ENCODE data around the gene NCAPG2. TPM values are rescaled to one million over a fixed set of nuclear protein-coding genes. Genes with fewer than 3 reads are reported as not detected.

NCAPG2 gene, protein sequence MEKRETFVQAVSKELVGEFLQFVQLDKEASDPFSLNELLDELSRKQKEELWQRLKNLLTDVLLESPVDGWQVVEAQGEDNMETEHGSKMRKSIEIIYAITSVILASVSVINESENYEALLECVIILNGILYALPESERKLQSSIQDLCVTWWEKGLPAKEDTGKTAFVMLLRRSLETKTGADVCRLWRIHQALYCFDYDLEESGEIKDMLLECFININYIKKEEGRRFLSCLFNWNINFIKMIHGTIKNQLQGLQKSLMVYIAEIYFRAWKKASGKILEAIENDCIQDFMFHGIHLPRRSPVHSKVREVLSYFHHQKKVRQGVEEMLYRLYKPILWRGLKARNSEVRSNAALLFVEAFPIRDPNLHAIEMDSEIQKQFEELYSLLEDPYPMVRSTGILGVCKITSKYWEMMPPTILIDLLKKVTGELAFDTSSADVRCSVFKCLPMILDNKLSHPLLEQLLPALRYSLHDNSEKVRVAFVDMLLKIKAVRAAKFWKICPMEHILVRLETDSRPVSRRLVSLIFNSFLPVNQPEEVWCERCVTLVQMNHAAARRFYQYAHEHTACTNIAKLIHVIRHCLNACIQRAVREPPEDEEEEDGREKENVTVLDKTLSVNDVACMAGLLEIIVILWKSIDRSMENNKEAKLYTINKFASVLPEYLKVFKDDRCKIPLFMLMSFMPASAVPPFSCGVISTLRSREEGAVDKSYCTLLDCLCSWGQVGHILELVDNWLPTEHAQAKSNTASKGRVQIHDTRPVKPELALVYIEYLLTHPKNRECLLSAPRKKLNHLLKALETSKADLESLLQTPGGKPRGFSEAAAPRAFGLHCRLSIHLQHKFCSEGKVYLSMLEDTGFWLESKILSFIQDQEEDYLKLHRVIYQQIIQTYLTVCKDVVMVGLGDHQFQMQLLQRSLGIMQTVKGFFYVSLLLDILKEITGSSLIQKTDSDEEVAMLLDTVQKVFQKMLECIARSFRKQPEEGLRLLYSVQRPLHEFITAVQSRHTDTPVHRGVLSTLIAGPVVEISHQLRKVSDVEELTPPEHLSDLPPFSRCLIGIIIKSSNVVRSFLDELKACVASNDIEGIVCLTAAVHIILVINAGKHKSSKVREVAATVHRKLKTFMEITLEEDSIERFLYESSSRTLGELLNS
- polyA plus RNA-seq (2011; rRNA removed) (12.3 and 14.8 TPM in 2 replicates), polyA minus RNA-seq (2011; rRNA and poly(A)+ RNA removed) (21.5 and 26.5 TPM in 2 replicates)

- H3K27me3 ChIP-seq (ENCODE audit: control insufficient read depth, insufficient read depth, low read length) = no peaks in the 10 kb centered on the region
- H3K4me3 ChIP-seq (ENCODE audit: low read depth, low read length) = peak within 1 kb of the TSS; percentile 93
- ChIA-PET POLR2A (interaction anchor here (0.7 to 2.1 kb wide), 8 partner anchors 9 to 256 kb away, joined by 4 to 17 read pairs (median 6); partner anchors contain the start of genes DYNC2I1 and ESYT2), CTCF (interaction anchor here (0.6 to 2.4 kb wide), 3 partner anchors 156 to 344 kb away, joined by 3 to 7 read pairs (median 4); no protein-coding TSS in a partner anchor)
- TF ChIP-seq, protein P1, sequence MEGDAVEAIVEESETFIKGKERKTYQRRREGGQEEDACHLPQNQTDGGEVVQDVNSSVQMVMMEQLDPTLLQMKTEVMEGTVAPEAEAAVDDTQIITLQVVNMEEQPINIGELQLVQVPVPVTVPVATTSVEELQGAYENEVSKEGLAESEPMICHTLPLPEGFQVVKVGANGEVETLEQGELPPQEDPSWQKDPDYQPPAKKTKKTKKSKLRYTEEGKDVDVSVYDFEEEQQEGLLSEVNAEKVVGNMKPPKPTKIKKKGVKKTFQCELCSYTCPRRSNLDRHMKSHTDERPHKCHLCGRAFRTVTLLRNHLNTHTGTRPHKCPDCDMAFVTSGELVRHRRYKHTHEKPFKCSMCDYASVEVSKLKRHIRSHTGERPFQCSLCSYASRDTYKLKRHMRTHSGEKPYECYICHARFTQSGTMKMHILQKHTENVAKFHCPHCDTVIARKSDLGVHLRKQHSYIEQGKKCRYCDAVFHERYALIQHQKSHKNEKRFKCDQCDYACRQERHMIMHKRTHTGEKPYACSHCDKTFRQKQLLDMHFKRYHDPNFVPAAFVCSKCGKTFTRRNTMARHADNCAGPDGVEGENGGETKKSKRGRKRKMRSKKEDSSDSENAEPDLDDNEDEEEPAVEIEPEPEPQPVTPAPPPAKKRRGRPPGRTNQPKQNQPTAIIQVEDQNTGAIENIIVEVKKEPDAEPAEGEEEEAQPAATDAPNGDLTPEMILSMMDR (IDR thresholded peaks at IDR 0.05; ENCODE audit: low read depth, low read length) = peak; percentile 6; the same call in 1 of the 2 replicates
- peak within 1 kb of the TSS; percentile 31 for H3K27ac ChIP-seq (ENCODE audit: low read depth, low read length)
- H3K9me3 ChIP-seq (ENCODE audit: control insufficient read depth, insufficient read depth, low read length) = peaks cover 10% of the 10 kb centered on the region
- peak; percentile 95 for DNase-seq (ENCODE audit: low read depth, low spot score)
Measured at GRCh38 chr7:158704524-158705233, at the start of gene NCAPG2. Gene NCAPG2 (minus strand): TSS chr7:158704804. CDS start chr7:158701899, 2,905 bp downstream.

DNA sequence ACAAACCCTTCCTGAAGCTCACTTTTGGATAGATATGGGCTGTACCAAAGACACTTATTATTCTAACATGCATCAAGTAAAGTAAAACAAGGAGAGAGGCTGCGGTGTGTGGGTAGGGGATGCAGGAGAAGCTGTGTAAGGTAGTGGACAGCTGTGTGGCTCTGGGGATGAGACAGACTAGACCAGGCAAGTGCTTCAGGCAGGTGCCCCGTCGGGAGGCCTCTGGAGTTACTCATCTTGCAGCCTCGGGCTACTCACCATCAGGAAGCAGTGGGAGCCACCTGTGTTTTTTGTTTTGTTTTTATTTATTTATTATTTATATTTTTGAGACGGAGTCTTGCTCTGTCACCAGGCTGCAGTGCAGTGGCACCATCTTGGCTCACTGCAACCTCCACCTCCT is 49.3 kb upstream of the NCAPG2 start:
- ChIA-PET POLR2A (interaction anchor here (0.9 kb wide), 1 partner anchor 14 kb away, joined by 3 read pairs; no protein-coding TSS in a partner anchor), CTCF (interaction anchor here (2.0 kb wide), 1 partner anchor 13 kb away, joined by 14 read pairs; no protein-coding TSS in a partner anchor)
- no peak for DNase-seq (ENCODE audit: low read depth, low spot score)

GRCh38 chr7:158751751-158752150 is 47.1 kb upstream of the NCAPG2 start:
- ChIA-PET POLR2A (no interaction called here), CTCF (interaction anchor here (1.5 kb wide), 1 partner anchor 225 kb away, joined by 4 read pairs; no protein-coding TSS in a partner anchor)
- Histone ChIP-seq H3K27me3 (ENCODE audit: control insufficient read depth, insufficient read depth, low read length) (no peaks in the 10 kb centered on the region), H3K4me3 (ENCODE audit: low read depth, low read length) (no peak overlapping the region), H3K9me3 (ENCODE audit: control insufficient read depth, insufficient read depth, low read length) (no peaks in the 10 kb centered on the region), H3K27ac (ENCODE audit: low read depth, low read length) (no peak overlapping the region)
- no peak for DNase-seq (ENCODE audit: low read depth, low spot score)
- TF ChIP-seq, protein P1 (IDR thresholded peaks at IDR 0.05; ENCODE audit: low read depth, low read length) = no peak

More for the DNA sequence above, 49.3 kb upstream of the NCAPG2 start:
- H3K9me3 ChIP-seq (ENCODE audit: control insufficient read depth, insufficient read depth, low read length) = no peaks in the 10 kb centered on the region
- H3K27me3 ChIP-seq (ENCODE audit: control insufficient read depth, insufficient read depth, low read length) = no peaks in the 10 kb centered on the region
- H3K27ac ChIP-seq (ENCODE audit: low read depth, low read length) = no peak overlapping the region
- TF ChIP-seq, protein P1 (IDR thresholded peaks at IDR 0.05; ENCODE audit: low read depth, low read length) = no peak
- H3K4me3 ChIP-seq (ENCODE audit: low read depth, low read length) = no peak overlapping the region

GRCh38 chr7:158751199-158751598 is 46.6 kb upstream of the NCAPG2 start:
- Histone ChIP-seq H3K4me3 (ENCODE audit: low read depth, low read length) (no peak overlapping the region), H3K9me3 (ENCODE audit: control insufficient read depth, insufficient read depth, low read length) (no peaks in the 10 kb centered on the region), H3K27me3 (ENCODE audit: control insufficient read depth, insufficient read depth, low read length) (no peaks in the 10 kb centered on the region), H3K27ac (ENCODE audit: low read depth, low read length) (no peak overlapping the region)
- no peak for DNase-seq (ENCODE audit: low read depth, low spot score)
- TF ChIP-seq, protein P1 (IDR thresholded peaks at IDR 0.05; ENCODE audit: low read depth, low read length) = no peak
- ChIA-PET CTCF (no interaction called here), POLR2A (no interaction called here)

Measured in AG04450 (cell line).